ENCODE results near the gene OR1A2. TPM values are rescaled to one million over a fixed set of nuclear protein-coding genes. Genes with fewer than 3 reads are reported as not detected.

OR1A2 gene
- total and polyA plus RNA-seq, 9 of the 15 experiments (the other 6 are each of a cell fraction or from before 2014, with no cell fraction given), result not detected

GRCh38 chr17:3167574-3167973, 29.7 kb upstream of the OR1A2 start (continued):
- TF ChIP-seq ZBTB40 (IDR thresholded peaks at IDR 0.05), result no peak
- no peak for TF ChIP-seq ZBTB40 (CRISPR knock-in tag; IDR thresholded peaks at IDR 0.05)

GRCh38 chr17:3189961-3190360, 7.4 kb upstream of the OR1A2 start:
- in situ Hi-C loops (cut with MboI), result no loop called here

More at GRCh38 chr17:3189961-3190360, 7.4 kb upstream of the OR1A2 start:
- ChIA-PET POLR2A (no interaction called here), CTCF (ENCODE audit: low intra/inter-chr PET ratio) (no interaction called here)
- no peaks in the 10 kb centered on the region for H3K4me1 ChIP-seq (replicated peaks in 1 of 2; ENCODE audit: control insufficient read depth in 2 of 2, insufficient read depth in 2 of 2, low read length in 2 of 2)
- H3K9me1 ChIP-seq (ENCODE audit: control insufficient read depth, insufficient read depth, low read length), result no peaks in the 10 kb centered on the region
- TF ChIP-seq CBFB (CRISPR knock-in tag; IDR thresholded peaks at IDR 0.05), result no peak
- no peaks in the 10 kb centered on the region for H3K79me2 ChIP-seq (ENCODE audit: control insufficient read depth, insufficient read depth, low read length)
- no peaks in the 10 kb centered on the region for H3K9me3 ChIP-seq (replicated peaks; ENCODE audit: control insufficient read depth, insufficient read depth, low read depth, low read length)
- intact Hi-C loops (cut with micrococcal nuclease), result no loop called here
- DNase-seq (ENCODE audit: extremely low read depth in 1 of 4, low spot score in 3 of 4) (no peak), FAIRE-seq (no peak), ATAC-seq (no peak)
- H3K4me3 ChIP-seq, result no peak overlapping the region
- BruUV-seq (replicated peaks), result no TSS peak
- H3K9ac ChIP-seq (ENCODE audit: insufficient read depth in 1 of 2, low read depth in 2 of 2, low read length in 2 of 2), result no peak overlapping the region
- 0% methylated on average over 4 of the region's 4 CpGs for WGBS (ENCODE audit: insufficient coverage, low coverage, missing lambda C conversion rate)
- H4K20me1 ChIP-seq (replicated peaks; ENCODE audit: control insufficient read depth, insufficient read depth, low read length), result no peaks in the 10 kb centered on the region
- H3K27me3 ChIP-seq (ENCODE audit: control insufficient read depth in 2 of 2, insufficient read depth in 2 of 2, low read length in 2 of 2), result no peaks in the 10 kb centered on the region
- H3K36me3 ChIP-seq (ENCODE audit: control insufficient read depth, insufficient read depth, low read length), result no peaks in the 10 kb centered on the region
- H3K27ac ChIP-seq (ENCODE audit: extremely low read depth, low read depth, low read length), result no peak overlapping the region
- H3K4me2 ChIP-seq (ENCODE audit: insufficient read depth, low read length), result no peak overlapping the region
- H2AFZ ChIP-seq (ENCODE audit: low read depth, low read length), result no peak overlapping the region
